WERI-Rb-1 (cell line): ENCODE results near the gene MYO18A.

Experiments
- DNase-seq: peaks from one replicate; pipeline ENCODE4 v3.0.0-alpha.2; 2020
- H3K27ac ChIP-seq: fragments of 250-450 bp; sonication (Bioruptor Pico); 2 replicates; pipeline ENCODE4 v1.5.1; 2020; ENCODE audit warnings: mild to moderate bottlenecking, moderate library complexity
- H3K27me3 ChIP-seq: fragments of 250-450 bp; sonication (Bioruptor Pico); 2 replicates; pipeline ENCODE4 v1.5.1; 2021; ENCODE audit warnings: mild to moderate bottlenecking, low read depth, moderate library complexity; ENCODE audit not compliant: insufficient read depth, severe bottlenecking
- H3K36me3 ChIP-seq: fragments of 250-450 bp; sonication (Bioruptor Pico); 2 replicates; pipeline ENCODE4 v1.5.1; 2020; ENCODE audit warnings: mild to moderate bottlenecking, moderate library complexity
- H3K4me3 ChIP-seq: 2 replicates; pipeline ENCODE4 v1.5.1; 2011; ENCODE audit warnings: low read depth, mild to moderate bottlenecking, control low read depth, low read length
- H3K9me3 ChIP-seq: fragments of 250-450 bp; sonication (Bioruptor Pico); 2 replicates; pipeline ENCODE4 v1.5.1; 2021; ENCODE audit warnings: mild to moderate bottlenecking, moderate library complexity; ENCODE audit not compliant: severe bottlenecking
- TF ChIP-seq, protein P1 (sequence below): IDR thresholded peaks from 2 replicates; pipeline ENCODE4 v1.5.1; 2011; ENCODE audit warnings: low read depth, mild to moderate bottlenecking, control low read depth, inconsistent platforms, low read length

The MYO18A gene

GRCh38 chr17:29110372-29110757 is 69.8 kb downstream of the MYO18A start:
- TF ChIP-seq, protein P1, sequence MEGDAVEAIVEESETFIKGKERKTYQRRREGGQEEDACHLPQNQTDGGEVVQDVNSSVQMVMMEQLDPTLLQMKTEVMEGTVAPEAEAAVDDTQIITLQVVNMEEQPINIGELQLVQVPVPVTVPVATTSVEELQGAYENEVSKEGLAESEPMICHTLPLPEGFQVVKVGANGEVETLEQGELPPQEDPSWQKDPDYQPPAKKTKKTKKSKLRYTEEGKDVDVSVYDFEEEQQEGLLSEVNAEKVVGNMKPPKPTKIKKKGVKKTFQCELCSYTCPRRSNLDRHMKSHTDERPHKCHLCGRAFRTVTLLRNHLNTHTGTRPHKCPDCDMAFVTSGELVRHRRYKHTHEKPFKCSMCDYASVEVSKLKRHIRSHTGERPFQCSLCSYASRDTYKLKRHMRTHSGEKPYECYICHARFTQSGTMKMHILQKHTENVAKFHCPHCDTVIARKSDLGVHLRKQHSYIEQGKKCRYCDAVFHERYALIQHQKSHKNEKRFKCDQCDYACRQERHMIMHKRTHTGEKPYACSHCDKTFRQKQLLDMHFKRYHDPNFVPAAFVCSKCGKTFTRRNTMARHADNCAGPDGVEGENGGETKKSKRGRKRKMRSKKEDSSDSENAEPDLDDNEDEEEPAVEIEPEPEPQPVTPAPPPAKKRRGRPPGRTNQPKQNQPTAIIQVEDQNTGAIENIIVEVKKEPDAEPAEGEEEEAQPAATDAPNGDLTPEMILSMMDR: no peak
- no peak for DNase-seq
- H3K27ac ChIP-seq: no peak overlapping the region
- H3K27me3 ChIP-seq: no peaks in the 10 kb centered on the region
- H3K4me3 ChIP-seq: no peak overlapping the region
- H3K9me3 ChIP-seq: no peaks in the 10 kb centered on the region
- H3K36me3 ChIP-seq: peaks cover 39% of the 10 kb centered on the region

DNA sequence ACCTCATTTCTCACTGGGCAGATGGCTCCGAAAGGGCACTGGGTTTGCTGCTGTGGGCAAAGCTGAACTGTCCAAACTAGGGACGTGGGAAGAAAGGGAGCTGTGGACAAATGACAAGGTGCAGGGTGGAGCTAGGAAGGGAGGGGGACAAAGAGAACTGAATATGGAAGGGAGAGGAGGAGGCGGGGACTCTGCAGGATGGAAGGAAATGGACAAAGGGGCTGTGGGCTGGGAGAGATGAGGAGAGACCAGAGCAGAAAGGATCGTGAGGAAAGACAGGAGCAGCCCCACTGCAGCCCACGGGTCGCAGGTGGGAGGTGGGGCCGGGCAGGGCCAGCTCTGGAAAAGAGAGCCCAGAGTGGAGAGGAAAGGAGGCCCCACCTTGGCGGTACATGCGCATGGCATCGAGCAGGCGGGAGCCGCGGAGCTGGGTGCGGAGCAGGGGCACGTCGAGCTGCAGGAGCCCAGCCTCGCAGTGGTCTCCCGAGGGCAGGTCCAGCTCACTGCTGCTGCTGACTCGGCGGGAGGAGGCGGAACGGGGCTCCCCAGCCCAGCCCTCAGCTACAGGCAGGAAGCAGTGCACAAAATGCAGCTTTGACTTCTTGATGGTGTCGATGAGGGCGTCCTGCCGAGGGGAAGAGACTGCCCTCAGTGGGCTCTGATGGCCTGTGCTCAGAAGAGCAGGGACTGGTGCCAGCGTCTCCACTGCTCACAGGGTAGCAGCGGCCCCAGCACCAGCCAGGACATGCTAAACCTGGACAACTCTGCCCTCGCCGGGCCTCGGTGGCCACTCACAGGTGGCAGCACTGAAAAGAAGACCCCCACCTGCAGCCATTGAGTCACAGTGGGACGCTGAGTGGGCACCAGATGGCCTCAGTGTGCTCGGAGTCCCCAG is 70.5 kb downstream of the MYO18A start:
- peaks cover 34% of the 10 kb centered on the region for H3K36me3 ChIP-seq
- no peak for DNase-seq

GRCh38 chr17:29108823-29109476 is 71.2 kb downstream of the MYO18A start:
- no peak overlapping the region for H3K27ac ChIP-seq
- DNase-seq: no peak
- H3K36me3 ChIP-seq: peaks cover 31% of the 10 kb centered on the region
- TF ChIP-seq, protein P1: no peak
- no peaks in the 10 kb centered on the region for H3K27me3 ChIP-seq
- H3K9me3 ChIP-seq: no peaks in the 10 kb centered on the region
- H3K4me3 ChIP-seq: no peak overlapping the region

More for the DNA sequence above, 70.5 kb downstream of the MYO18A start:
- Histone ChIP-seq H3K27me3 (no peaks in the 10 kb centered on the region), H3K4me3 (no peak overlapping the region), H3K27ac (no peak overlapping the region), H3K9me3 (no peaks in the 10 kb centered on the region)
- TF ChIP-seq, protein P1: no peak

DNA sequence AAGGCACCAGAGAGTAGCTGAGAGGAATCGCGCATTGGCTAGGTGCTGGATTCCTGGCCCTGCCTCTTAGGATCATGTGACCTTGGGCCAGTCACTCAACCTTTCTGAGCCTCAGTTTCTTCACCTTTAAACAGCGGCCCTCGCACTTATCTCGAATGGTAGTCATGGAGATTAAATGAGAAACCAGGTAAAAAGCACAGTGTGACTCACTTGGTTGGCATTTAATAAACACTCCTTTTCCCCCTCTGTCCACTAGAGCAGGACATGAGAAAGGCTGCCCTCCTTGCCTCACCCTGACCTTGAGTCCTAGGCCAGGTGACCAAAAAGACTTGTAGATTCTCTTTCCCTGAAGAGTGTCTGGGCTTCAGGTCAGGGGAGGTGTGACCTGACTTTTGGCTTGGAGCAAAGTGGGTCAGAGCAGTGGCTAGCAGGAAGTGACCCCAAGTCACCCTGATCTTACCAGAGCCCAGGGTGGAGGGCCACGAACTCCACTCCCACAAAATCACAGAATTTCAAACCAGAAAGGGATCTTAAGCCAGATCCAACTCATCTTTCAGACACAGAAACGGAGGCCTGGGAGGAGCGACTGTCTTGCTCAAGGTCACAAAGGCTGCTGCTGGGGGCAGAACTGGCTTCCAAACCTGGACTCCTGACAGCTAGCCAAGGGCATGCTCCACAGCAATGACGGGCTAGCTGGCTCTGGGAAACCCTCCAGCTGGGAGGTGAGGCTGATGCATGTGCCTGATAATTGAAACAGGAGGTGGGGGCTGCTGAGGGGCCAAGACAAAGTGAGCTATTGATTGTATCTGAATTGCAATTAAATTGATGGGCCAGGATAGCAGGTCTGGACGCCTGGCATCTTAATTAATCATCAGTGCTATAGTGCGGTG is 72.0 kb downstream of the MYO18A start:
- TF ChIP-seq, protein P1: no peak
- Histone ChIP-seq H3K9me3 (no peaks in the 10 kb centered on the region), H3K27me3 (no peaks in the 10 kb centered on the region), H3K27ac (no peak overlapping the region), H3K36me3 (peaks cover 28% of the 10 kb centered on the region), H3K4me3 (no peak overlapping the region)
- no peak for DNase-seq

DNA sequence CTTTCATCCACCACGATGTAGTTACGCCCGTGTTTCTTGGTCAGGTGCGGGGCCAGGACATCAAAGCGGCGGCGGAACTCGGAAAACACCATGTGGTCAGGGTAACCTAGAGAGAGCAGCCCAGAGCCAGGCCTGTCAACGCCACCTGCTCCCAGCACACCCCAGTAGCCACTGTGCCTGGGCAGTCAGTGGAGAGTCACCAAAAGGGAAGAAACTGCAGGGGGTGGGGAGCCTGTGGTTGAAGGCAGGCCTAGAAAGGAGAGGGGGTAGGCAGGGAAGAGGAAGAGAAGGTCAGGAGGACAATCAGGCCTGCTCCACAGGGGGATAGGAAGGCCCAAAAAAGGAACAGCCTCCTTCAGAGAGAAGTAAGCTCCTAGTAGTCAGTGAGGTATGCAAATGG is 73.1 kb downstream of the MYO18A start:
- H3K36me3 ChIP-seq: peaks cover 23% of the 10 kb centered on the region

More for the DNA sequence above, 73.1 kb downstream of the MYO18A start:
- TF ChIP-seq, protein P1: no peak
- no peaks in the 10 kb centered on the region for H3K27me3 ChIP-seq
- no peak overlapping the region for H3K4me3 ChIP-seq
- H3K27ac ChIP-seq: no peak overlapping the region
- no peak for DNase-seq
- no peaks in the 10 kb centered on the region for H3K9me3 ChIP-seq
